K562 (cell line): ENCODE measurements around the gene ZNF557. TPM values are rescaled to one million over a fixed set of nuclear protein-coding genes. Genes with fewer than 3 reads are reported as not detected.

ENCODE experiments used
- ATAC-seq: fragments of 200-7000 bp; cut with Tn5 transposase; 3 replicates; pipeline ENCODE4 v1.9.1; 2020; ENCODE audit warnings: moderate library complexity
- BruUV-seq: library from RNA; stranded (reverse); fragments of 400-500 nt; replicated peaks from 2 replicates; lab custom pipeline; 2021; lab: Mats Ljungman, UMichigan
- CTCF ChIA-PET: fragments of 300-600 bp; formaldehyde crosslinking; extraction: SDS; loops from one replicate; lab custom pipeline; 2021; ENCODE audit warnings: low intra/inter-chr PET ratio; lab: Yijun Ruan, JAX
- POLR2A ChIA-PET: fragments of 300-600, 350-650 bp; sonication (Branson Sonifier 250); formaldehyde crosslinking; extraction: SDS; loops from one replicate; lab custom pipeline; 2021; ENCODE audit warnings: antibody characterized with exemption, inconsistent platforms; lab: Yijun Ruan, JAX
- DNase-seq, 4 experiments: peaks; one replicate each; pipeline versions ENCODE4 v3.0.0 to v3.0.0-alpha.2; 2011 to 2018; ENCODE audit warnings: low spot score in 3 of 4, mixed read lengths in 3 of 4; ENCODE audit errors: extremely low read depth in 1 of 4
- FAIRE-seq: peaks from 2 replicates; lab custom pipeline; 2011; peaks lifted over from hg19 to GRCh38; lab: Jason Lieb, UNC
- H2AFZ ChIP-seq: 2 replicates; pipeline ENCODE4 v1.6.0; 2011; ENCODE audit warnings: low read depth, low read length, control low read depth, inconsistent platforms
- H3K27ac ChIP-seq: fragments of 200-600 bp; 3 replicates; pipeline ENCODE4 v1.8.0; 2011; ENCODE audit warnings: low read depth, mild to moderate bottlenecking, control low read depth, inconsistent platforms, low read length, moderate library complexity, mixed read lengths; ENCODE audit errors: extremely low read depth
- H3K27me3 ChIP-seq, 2 experiments: fragments of 300-600 bp in 1 of 2; 2 replicates in 1 of 2; 3 replicates in 1 of 2; pipeline versions ENCODE4 v1.6.0 to v1.8.0; 2011; ENCODE audit warnings: inconsistent platforms in 2 of 2, low read length in 2 of 2, mild to moderate bottlenecking in 1 of 2, mixed read lengths in 1 of 2, moderate library complexity in 1 of 2; ENCODE audit not compliant: control insufficient read depth in 2 of 2, insufficient read depth in 2 of 2
- H3K36me3 ChIP-seq: fragments of 300-600 bp; 3 replicates; pipeline ENCODE4 v1.8.0; 2011; ENCODE audit warnings: mild to moderate bottlenecking, low read length, inconsistent platforms; ENCODE audit not compliant: control insufficient read depth, insufficient read depth
- H3K4me1 ChIP-seq, 2 experiments: fragments of 200-600 bp in 1 of 2; replicated peaks in 1 of 2; 2 replicates in 1 of 2; 3 replicates in 1 of 2; pipeline versions ENCODE4 v1.5.1 to v1.8.0; 2011; ENCODE audit warnings: inconsistent platforms in 2 of 2, low read length in 2 of 2, mild to moderate bottlenecking in 1 of 2, mixed read lengths in 1 of 2, moderate library complexity in 1 of 2; ENCODE audit not compliant: control insufficient read depth in 2 of 2, insufficient read depth in 2 of 2
- H3K4me2 ChIP-seq: 2 replicates; pipeline ENCODE4 v1.6.1; 2011; ENCODE audit warnings: low read length, control low read depth, inconsistent platforms, mixed read lengths; ENCODE audit not compliant: insufficient read depth
- H3K4me3 ChIP-seq: fragments of 200-600 bp; sonication (generic), shearing (Covaris generic); 2 replicates; pipeline ENCODE4 v1.5.1; 2016; ENCODE audit warnings: control low read depth, inconsistent platforms
- H3K79me2 ChIP-seq: fragments of 200-600 bp; 3 replicates; pipeline ENCODE4 v1.8.0; 2011; ENCODE audit warnings: low read length, inconsistent platforms; ENCODE audit not compliant: control insufficient read depth, insufficient read depth
- H3K9ac ChIP-seq, 2 experiments: 2 replicates each; pipeline versions ENCODE4 v1.6.0 to v1.6.1; 2011; ENCODE audit warnings: low read depth in 2 of 2, low read length in 2 of 2, control low read depth in 1 of 2, inconsistent platforms in 1 of 2, mild to moderate bottlenecking in 1 of 2, mixed read lengths in 1 of 2; ENCODE audit not compliant: insufficient read depth in 1 of 2
- H3K9me1 ChIP-seq: one replicate; pipeline ENCODE4 v1.6.0; 2011; ENCODE audit warnings: inconsistent platforms, mild to moderate bottlenecking, low read length, moderate library complexity; ENCODE audit not compliant: control insufficient read depth, insufficient read depth
- H3K9me3 ChIP-seq: replicated peaks from 2 replicates; pipeline ENCODE4 v1.5.1; 2011; ENCODE audit warnings: low read depth, low read length, inconsistent platforms; ENCODE audit not compliant: control insufficient read depth, insufficient read depth
- H4K20me1 ChIP-seq: replicated peaks from 2 replicates; pipeline ENCODE4 v1.6.1; 2011; ENCODE audit warnings: low read length, inconsistent platforms, mixed read lengths; ENCODE audit not compliant: control insufficient read depth, insufficient read depth
- BACH1 ChIP-seq: fragments of 200-800 bp; sonication (Bioruptor generic); IDR thresholded peaks from 2 replicates; pipeline ENCODE4 v1.6.1; 2016; ENCODE audit warnings: missing genetic modification characterization, missing compliant biosample characterization
- BCOR ChIP-seq: fragments of 450-650 bp; IDR thresholded peaks from 2 replicates; pipeline ENCODE4 v1.6.1; 2016
- E2F5 ChIP-seq: sonication (generic); formaldehyde crosslinking; IDR thresholded peaks from 2 replicates; pipeline ENCODE4 v1.8.0; 2022; ENCODE audit warnings: mild to moderate bottlenecking, missing genetic modification reagents
- HINFP ChIP-seq: fragments of 450-650 bp; conservative IDR thresholded peaks from 2 replicates; pipeline ENCODE4 v1.6.1; 2016; ENCODE audit warnings: missing genetic modification characterization, low read depth, mild to moderate bottlenecking, control low read depth, missing compliant biosample characterization
- LARP7 ChIP-seq: fragments of 450-650 bp; IDR thresholded peaks from 2 replicates; pipeline ENCODE4 v1.6.1; 2016
- MED1 ChIP-seq: sonication (generic); formaldehyde crosslinking; IDR thresholded peaks from 2 replicates; pipeline ENCODE4 v1.8.1; 2023; ENCODE audit warnings: missing genetic modification reagents, borderline replicate concordance
- PHTF2 ChIP-seq: fragments of 250-450 bp; sonication (Bioruptor Pico); IDR thresholded peaks from 2 replicates; pipeline ENCODE4 v1.5.0; 2021; ENCODE audit warnings: mild to moderate bottlenecking
- TAF15 ChIP-seq: fragments of 200-400 bp; formaldehyde crosslinking; IDR thresholded peaks from 2 replicates; pipeline ENCODE4 v1.6.1; 2017; ENCODE audit warnings: mild to moderate bottlenecking, low read depth, low read length, moderate library complexity
- TBL1XR1 ChIP-seq, 2 experiments: IDR thresholded peaks; 2 replicates each; pipeline ENCODE4 v1.6.1; 2012; ENCODE audit warnings: improper control_type of control experiment in 2 of 2, low read length in 2 of 2, mild to moderate bottlenecking in 1 of 2
- TRIM28 ChIP-seq: fragments of 450-650 bp; IDR thresholded peaks from 2 replicates; pipeline ENCODE4 v1.6.1; 2017
- YY1 ChIP-seq, 3 experiments: IDR thresholded peaks; 2 replicates each; pipeline ENCODE4 v1.6.1; 2011; ENCODE audit warnings: low read length in 2 of 3, mild to moderate bottlenecking in 2 of 3, moderate library complexity in 2 of 3, borderline replicate concordance in 1 of 3, control low read depth in 1 of 3, low read depth in 1 of 3; ENCODE audit not compliant: insufficient read depth in 3 of 3, insufficient replicate concordance in 2 of 3, control insufficient read depth in 1 of 3, insufficient read length in 1 of 3; ENCODE audit errors: extremely low read depth in 1 of 3
- ZEB2 ChIP-seq: fragments of 450-650 bp; IDR thresholded peaks from 2 replicates; pipeline ENCODE4 v1.6.1; 2016
- ZNF518B ChIP-seq: fragments of 250-450 bp; sonication (Bioruptor Pico); IDR thresholded peaks from 2 replicates; pipeline ENCODE4 v1.5.0; 2021; ENCODE audit warnings: mild to moderate bottlenecking, moderate library complexity
- ZNF589 ChIP-seq: fragments of 200-800 bp; sonication (Bioruptor generic); IDR thresholded peaks from 2 replicates; pipeline ENCODE4 v1.6.1; 2016; ENCODE audit warnings: low read depth, missing genetic modification characterization, missing compliant biosample characterization
- WGBS: fragments of 100-300 bp; shearing (Covaris generic); methylation state at CpG from one replicate; pipeline ENCODE4 v1.1.6; 2016; ENCODE audit warnings: low coverage, mixed read lengths; ENCODE audit not compliant: insufficient coverage; ENCODE audit errors: missing lambda C conversion rate; 5-methylcytosine and 5-hydroxymethylcytosine counted together
- in situ Hi-C: fragments of 300-500 bp; cut with MboI; formaldehyde crosslinking; loops from 4 replicates; pipeline ENCODE4 v1.15.0; 2018; ENCODE audit warnings: inconsistent platforms, mixed read lengths
- intact Hi-C: fragments of 100-400 bp; cut with micrococcal nuclease; formaldehyde crosslinking; loops from 2 replicates; pipeline ENCODE4 v1.14.2; 2022
- polyA plus RNA-seq, 8 experiments: library from polyadenylated mRNA; depleted of rRNA in 4 of 8; stranded (reverse) in 5 of 8; unstranded in 3 of 8; fragments of >200 nt; fragmentation: Nextera tagmentation in 2 of 8; fragmentation: Illumina TruSeq in 1 of 8; extraction: Ambion mirVana in 2 of 8; extraction: Trizol in 1 of 8; gene quantifications; 2 replicates each; pipeline versions ENCODE4 v1.2.1 to v1.2.3, GENCODE V29; 2011 to 2014; ENCODE audit warnings: inconsistent platforms in 1 of 8, missing spikeins in 1 of 8
- total RNA-seq, 7 experiments: library from RNA; depleted of rRNA in 6 of 7; stranded (reverse); fragments of >200 nt in 6 of 7; fragmentation: Illumina TruSeq in 2 of 7; extraction: Trizol in 2 of 7; gene quantifications; 2 replicates each; pipeline versions ENCODE4 v1.2.1 to v1.2.3, GENCODE V29; 2011 to 2021; ENCODE audit warnings: low replicate concordance in 1 of 7

Gene ZNF557
- total and polyA plus RNA-seq, 9 of the 15 experiments (the other 6 are each of a cell fraction or from before 2014, with no cell fraction given) = 2.2 to 6.6 (median 4.4) TPM

- TF ChIP-seq ZEB2 (peak; percentile 90), LARP7 (no peak), ZNF589 (CRISPR knock-in tag) (no peak), MED1 (CRISPR knock-in tag) (no peak), TRIM28 (peak; percentile 99)
These were observed 13.8 kb downstream of the ZNF557 start (continued) for GRCh38 chr19:7083076-7083956.

GRCh38 chr19:7088999-7089398, 19.5 kb downstream of the ZNF557 start:
- no TSS peak for BruUV-seq
- Histone ChIP-seq H3K79me2 (no peaks in the 10 kb centered on the region), H2AFZ (no peak overlapping the region), H4K20me1 (no peaks in the 10 kb centered on the region), H3K36me3 (peaks cover 7% of the 10 kb centered on the region; the same call in 2 of the 3 replicates), H3K27ac (no peak overlapping the region), H3K4me1 (no peaks in the 10 kb centered on the region), H3K4me2 (no peak overlapping the region), H3K9ac (no peak overlapping the region), H3K9me1 (no peaks in the 10 kb centered on the region), H3K4me3 (no peak overlapping the region), H3K9me3 (peaks cover 21% of the 10 kb centered on the region), H3K27me3 (no peaks in the 10 kb centered on the region)
- POLR2A ChIA-PET = no interaction called here
- intact Hi-C loops (no loop called here), in situ Hi-C loops (no loop called here)
- CTCF ChIA-PET = no interaction called here
- FAIRE-seq (no peak), DNase-seq (no peak), ATAC-seq (no peak)
- WGBS = 57% methylated on average over 6 of the region's 6 CpGs
- TF ChIP-seq YY1 (IDR thresholded peaks at IDR 0.05; ENCODE audit: borderline replicate concordance in 1 of 3, control insufficient read depth in 1 of 3, extremely low read depth in 1 of 3, insufficient read depth in 3 of 3, insufficient read length in 1 of 3, insufficient replicate concordance in 2 of 3, low read depth in 1 of 3, low read length in 2 of 3) = no peak
- no peak for TF ChIP-seq BACH1
- no peak for TF ChIP-seq E2F5
- TF ChIP-seq HINFP (tag) = no peak
- TF ChIP-seq TAF15 = no peak
- no peak for TF ChIP-seq ZNF518B (CRISPR knock-in tag)
- TF ChIP-seq PHTF2 (CRISPR knock-in tag) = no peak
- no peak for TF ChIP-seq BCOR
- TF ChIP-seq TBL1XR1 (IDR thresholded peaks at IDR 0.05; ENCODE audit: low read length in 2 of 2) = no peak
